Astrocyte (in vitro differentiated cells and primary cell): ENCODE data around the gene IQGAP2. TPM values are rescaled to one million over a fixed set of nuclear protein-coding genes. Genes with fewer than 3 reads are reported as not detected.

Experiments
- DNase-seq: peaks from one replicate; pipeline ENCODE4 v3.0.0-alpha.2; 2010; ENCODE audit warnings: low read depth
- FAIRE-seq: peaks from 2 replicates; lab custom pipeline; 2011; peaks lifted over from hg19 to GRCh38; lab: Jason Lieb, UNC
- H2AFZ ChIP-seq: 2 replicates; pipeline ENCODE4 v1.6.0; 2012; ENCODE audit warnings: low read depth, low read length, inconsistent platforms
- H3K27ac ChIP-seq: 2 replicates; pipeline ENCODE4 v1.5.1; 2011; ENCODE audit warnings: low read depth, low read length, inconsistent platforms
- H3K27me3 ChIP-seq: 2 replicates; pipeline ENCODE4 v1.6.0; 2011; ENCODE audit warnings: low read length, inconsistent platforms; ENCODE audit not compliant: insufficient read depth
- H3K36me3 ChIP-seq: 2 replicates; pipeline ENCODE4 v1.5.1; 2011; ENCODE audit warnings: low read length, inconsistent platforms; ENCODE audit not compliant: insufficient read depth
- H3K4me1 ChIP-seq: 2 replicates; pipeline ENCODE4 v1.5.1; 2011; ENCODE audit warnings: low read length, inconsistent platforms; ENCODE audit not compliant: insufficient read depth
- H3K4me2 ChIP-seq: 2 replicates; pipeline ENCODE4 v1.6.0; 2012; ENCODE audit warnings: low read length, inconsistent platforms
- H3K4me3 ChIP-seq: 2 replicates; pipeline ENCODE4 v1.5.1; 2011; ENCODE audit warnings: low read depth, mild to moderate bottlenecking, low read length, inconsistent platforms; ENCODE audit not compliant: insufficient read depth
- H3K79me2 ChIP-seq: 2 replicates; pipeline ENCODE4 v1.6.0; 2012; ENCODE audit warnings: mild to moderate bottlenecking, low read length, inconsistent platforms; ENCODE audit not compliant: insufficient read depth
- H3K9ac ChIP-seq: 2 replicates; pipeline ENCODE4 v1.6.0; 2012; ENCODE audit warnings: mild to moderate bottlenecking, low read length, inconsistent platforms
- H3K9me3 ChIP-seq: 2 replicates; pipeline ENCODE4 v1.5.1; 2012; ENCODE audit warnings: low read depth, mild to moderate bottlenecking, low read length, inconsistent platforms; ENCODE audit not compliant: insufficient read depth
- H4K20me1 ChIP-seq: 2 replicates; pipeline ENCODE4 v1.6.0; 2012; ENCODE audit warnings: low read length, inconsistent platforms; ENCODE audit not compliant: insufficient read depth
- H3K27ac Mint-ChIP-seq: one replicate; pipeline ENCODE4 v1.8.0; 2021; ENCODE audit warnings: mild to moderate bottlenecking, mixed read lengths; ENCODE audit not compliant: unreplicated experiment
- H3K27me3 Mint-ChIP-seq: one replicate; pipeline ENCODE4 v1.8.0; 2021; ENCODE audit warnings: low read depth, mixed read lengths; ENCODE audit not compliant: unreplicated experiment
- H3K36me3 Mint-ChIP-seq: one replicate; pipeline ENCODE4 v1.8.0; 2021; ENCODE audit warnings: low read depth, mixed read lengths; ENCODE audit not compliant: unreplicated experiment
- H3K4me1 Mint-ChIP-seq: one replicate; pipeline ENCODE4 v1.8.0; 2021; ENCODE audit warnings: low read depth, mixed read lengths; ENCODE audit not compliant: unreplicated experiment
- H3K4me3 Mint-ChIP-seq: one replicate; pipeline ENCODE4 v1.8.0; 2021; ENCODE audit warnings: mild to moderate bottlenecking, moderate library complexity, mixed read lengths; ENCODE audit not compliant: unreplicated experiment
- H3K9me3 Mint-ChIP-seq: one replicate; pipeline ENCODE4 v1.8.0; 2021; ENCODE audit warnings: mild to moderate bottlenecking, mixed read lengths; ENCODE audit not compliant: unreplicated experiment
- CTCF ChIP-seq: IDR thresholded peaks from 2 replicates; pipeline ENCODE4 v1.5.1; 2011; ENCODE audit warnings: low read depth, mild to moderate bottlenecking, inconsistent platforms, low read length, moderate library complexity; ENCODE audit not compliant: insufficient read depth
- EZH2 ChIP-seq: IDR thresholded peaks from 2 replicates; pipeline ENCODE4 v1.6.1; 2012; ENCODE audit warnings: mild to moderate bottlenecking, low read length, inconsistent platforms; ENCODE audit not compliant: insufficient read depth
- total RNA-seq: library from RNA; stranded (reverse); gene quantifications from 2 replicates; pipeline ENCODE4 v1.2.1, GENCODE V29; 2021

The IQGAP2 gene
- total RNA-seq, 1 donor from 2014 or later = 2.9 TPM

- H3K27me3 ChIP-seq = no peaks in the 10 kb centered on the region
- H3K4me1 ChIP-seq = no peaks in the 10 kb centered on the region
- DNase-seq (no peak), FAIRE-seq (no peak)
- peaks cover 4% of the 10 kb centered on the region for H3K27me3 Mint-ChIP-seq
- no peak overlapping the region for H3K4me2 ChIP-seq
- no peaks in the 10 kb centered on the region for H3K36me3 Mint-ChIP-seq
- no peak overlapping the region for H3K9ac ChIP-seq
- H3K36me3 ChIP-seq = no peaks in the 10 kb centered on the region
- H3K9me3 Mint-ChIP-seq = no peaks in the 10 kb centered on the region
- no peak overlapping the region for H3K27ac ChIP-seq
- H3K79me2 ChIP-seq = no peaks in the 10 kb centered on the region
- no peaks in the 10 kb centered on the region for H4K20me1 ChIP-seq
- H2AFZ ChIP-seq = no peak overlapping the region
- no peaks in the 10 kb centered on the region for H3K9me3 ChIP-seq
- no peak for TF ChIP-seq EZH2
- no peak overlapping the region for H3K4me3 Mint-ChIP-seq
- H3K4me3 ChIP-seq = no peak overlapping the region
- no peaks in the 10 kb centered on the region for H3K4me1 Mint-ChIP-seq
- no peak overlapping the region for H3K27ac Mint-ChIP-seq
Observed at GRCh38 chr5:76473661-76474060, 70.6 kb downstream of the IQGAP2 start.

DNA sequence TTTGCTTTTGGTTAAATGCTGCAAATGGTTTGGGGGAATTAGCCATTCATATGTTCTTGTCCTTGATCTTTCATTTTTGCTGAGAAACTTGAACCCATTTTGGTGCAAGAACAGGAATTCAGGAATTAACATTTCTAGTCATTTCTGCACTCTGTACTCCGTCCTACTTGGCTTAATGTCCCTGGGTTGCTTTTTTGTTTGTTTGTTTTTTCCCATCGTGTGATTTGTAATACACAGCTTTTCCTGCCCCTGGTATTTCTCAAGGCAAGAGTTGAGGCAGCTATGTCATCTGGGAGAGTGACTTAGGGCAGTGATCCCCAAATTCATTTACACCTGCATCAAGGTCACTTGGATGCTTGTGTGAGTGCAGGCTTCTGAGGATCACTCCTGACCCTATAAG lies 71.3 kb downstream of the IQGAP2 start:
- Histone ChIP-seq H3K4me2 (no peak overlapping the region), H3K4me3 (no peak overlapping the region), H3K27me3 (no peaks in the 10 kb centered on the region), H4K20me1 (no peaks in the 10 kb centered on the region), H3K4me1 (no peaks in the 10 kb centered on the region), H3K79me2 (no peaks in the 10 kb centered on the region), H3K36me3 (no peaks in the 10 kb centered on the region), H3K9me3 (no peaks in the 10 kb centered on the region), H2AFZ (no peak overlapping the region), H3K9ac (no peak overlapping the region), H3K27ac (no peak overlapping the region)
- TF ChIP-seq EZH2 (no peak), CTCF (no peak)
- Mint-ChIP-seq H3K27me3 (peaks cover 4% of the 10 kb centered on the region), H3K4me1 (no peaks in the 10 kb centered on the region), H3K4me3 (no peak overlapping the region), H3K36me3 (no peaks in the 10 kb centered on the region), H3K9me3 (no peaks in the 10 kb centered on the region), H3K27ac (no peak overlapping the region)
- no peak for FAIRE-seq
- DNase-seq = no peak

DNA sequence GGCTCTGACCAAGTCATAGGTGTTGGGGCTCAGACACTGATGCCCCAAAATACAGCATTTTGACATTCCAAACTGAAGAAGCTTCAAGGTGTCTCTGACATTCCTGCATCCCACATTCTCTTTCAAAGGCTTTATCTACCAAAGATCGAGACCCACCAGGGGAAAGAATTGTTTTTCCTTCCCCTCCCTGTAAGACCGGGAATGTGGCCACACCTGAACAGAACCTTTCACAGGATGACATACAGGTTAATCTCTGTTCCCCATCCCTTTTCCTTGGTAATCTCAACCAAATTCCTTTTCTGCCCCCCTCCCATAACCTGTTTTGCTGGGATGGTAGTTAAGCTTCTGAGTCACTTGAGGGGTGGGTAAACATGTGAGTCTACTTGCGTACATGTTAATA lies 72.3 kb downstream of the IQGAP2 start:
- no peaks in the 10 kb centered on the region for H4K20me1 ChIP-seq
- no peak overlapping the region for H3K27ac Mint-ChIP-seq
- H3K9me3 ChIP-seq = no peaks in the 10 kb centered on the region
- no peaks in the 10 kb centered on the region for H3K36me3 ChIP-seq
- H2AFZ ChIP-seq = no peak overlapping the region
- H3K27ac ChIP-seq = no peak overlapping the region
- no peaks in the 10 kb centered on the region for H3K27me3 ChIP-seq
- no peaks in the 10 kb centered on the region for H3K9me3 Mint-ChIP-seq
- no peak overlapping the region for H3K4me3 Mint-ChIP-seq
- H3K4me2 ChIP-seq = no peak overlapping the region
- H3K36me3 Mint-ChIP-seq = no peaks in the 10 kb centered on the region
- no peak overlapping the region for H3K4me3 ChIP-seq
- TF ChIP-seq EZH2 = no peak
- no peak for TF ChIP-seq CTCF
- DNase-seq (no peak), FAIRE-seq (no peak)
- no peaks in the 10 kb centered on the region for H3K4me1 ChIP-seq
- H3K79me2 ChIP-seq = no peaks in the 10 kb centered on the region
- peaks cover 4% of the 10 kb centered on the region for H3K27me3 Mint-ChIP-seq
- H3K9ac ChIP-seq = no peak overlapping the region
- no peaks in the 10 kb centered on the region for H3K4me1 Mint-ChIP-seq
